Activated B cell treated with CpG ODN at 0.5 μM for 24 hours (primary cell): Measurements from ENCODE around the gene NAGPA. TPM values are rescaled to one million over a fixed set of nuclear protein-coding genes. Genes with fewer than 3 reads are reported as not detected.

Experiments
- ATAC-seq: fragments of 200-7000 bp; cut with Tn5 transposase; one replicate; pipeline ENCODE4 v1.10.0; 2021; ENCODE audit warnings: low read depth, mild to moderate bottlenecking, moderate library complexity
- CTCF ChIA-PET: fragments of 350-600 bp; sonication (Branson Sonifier 250); formaldehyde crosslinking; loops from one replicate; lab custom pipeline; 2021; ENCODE audit warnings: antibody characterized with exemption; lab: Charles Lee
- POLR2A ChIA-PET: fragments of 350-600 bp; sonication (Branson Sonifier 250); formaldehyde crosslinking; loops from one replicate; lab custom pipeline; 2021; ENCODE audit warnings: antibody characterized with exemption; lab: Charles Lee
- DNase-seq: peaks from one replicate; pipeline ENCODE4 v3.0.0; 2022
- H3K27ac Mint-ChIP-seq: one replicate; pipeline ENCODE4 v1.8.0; 2020; ENCODE audit warnings: mixed read lengths
- H3K27me3 Mint-ChIP-seq: one replicate; pipeline ENCODE4 v1.8.0; 2021; ENCODE audit warnings: mixed read lengths
- H3K36me3 Mint-ChIP-seq: one replicate; pipeline ENCODE4 v1.8.0; 2021; ENCODE audit warnings: low read depth, mixed read lengths
- H3K4me1 Mint-ChIP-seq: one replicate; pipeline ENCODE4 v1.8.0; 2021; ENCODE audit warnings: mixed read lengths
- H3K4me3 Mint-ChIP-seq: one replicate; pipeline ENCODE4 v1.8.0; 2020; ENCODE audit warnings: mild to moderate bottlenecking, mixed read lengths
- H3K9me3 Mint-ChIP-seq: one replicate; pipeline ENCODE4 v1.8.0; 2020; ENCODE audit warnings: mixed read lengths
- intact Hi-C: fragments of 100-400 bp; cut with micrococcal nuclease; formaldehyde crosslinking; loops from one replicate; pipeline ENCODE4 v1.15.1; 2024
- total RNA-seq: library from RNA; stranded (reverse); gene quantifications from 2 replicates; pipeline ENCODE4 v1.2.3, GENCODE V29; 2022
- TF ChIP-seq, protein P1 (sequence below): fragments of 200-600 bp; IDR thresholded peaks from one replicate; pipeline ENCODE4 v1.8.0; 2022; ENCODE audit warnings: antibody characterized with exemption, mild to moderate bottlenecking

Gene NAGPA
- total RNA-seq, 1 donor from 2014 or later = 23.8 TPM

DNA sequence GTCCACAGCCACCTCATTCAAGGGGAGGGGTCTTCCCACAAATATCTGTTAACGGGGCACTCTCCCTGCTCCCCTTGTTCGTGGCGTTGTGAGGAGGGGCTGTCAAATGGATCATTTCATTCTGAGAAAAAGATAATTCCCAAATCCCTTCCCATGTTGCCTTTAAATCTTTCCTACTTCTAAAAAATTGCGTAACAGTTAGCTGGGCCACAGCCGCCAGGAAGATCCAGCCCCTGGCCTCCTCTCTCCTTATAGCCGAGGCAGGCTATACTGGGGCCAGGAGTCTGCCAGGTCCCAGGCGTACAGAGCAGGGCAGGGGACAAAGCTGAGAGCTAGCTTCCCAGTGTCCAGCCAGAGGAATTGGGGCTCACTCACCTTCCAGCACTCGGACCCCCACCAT, 31.6 kb upstream of the NAGPA start:
- H3K9me3 Mint-ChIP-seq = no peaks in the 10 kb centered on the region
- ChIA-PET CTCF (no interaction called here), POLR2A (no interaction called here)
- intact Hi-C loops = no loop called here
- ATAC-seq (no peak), DNase-seq (no peak)
- TF ChIP-seq, protein P1, sequence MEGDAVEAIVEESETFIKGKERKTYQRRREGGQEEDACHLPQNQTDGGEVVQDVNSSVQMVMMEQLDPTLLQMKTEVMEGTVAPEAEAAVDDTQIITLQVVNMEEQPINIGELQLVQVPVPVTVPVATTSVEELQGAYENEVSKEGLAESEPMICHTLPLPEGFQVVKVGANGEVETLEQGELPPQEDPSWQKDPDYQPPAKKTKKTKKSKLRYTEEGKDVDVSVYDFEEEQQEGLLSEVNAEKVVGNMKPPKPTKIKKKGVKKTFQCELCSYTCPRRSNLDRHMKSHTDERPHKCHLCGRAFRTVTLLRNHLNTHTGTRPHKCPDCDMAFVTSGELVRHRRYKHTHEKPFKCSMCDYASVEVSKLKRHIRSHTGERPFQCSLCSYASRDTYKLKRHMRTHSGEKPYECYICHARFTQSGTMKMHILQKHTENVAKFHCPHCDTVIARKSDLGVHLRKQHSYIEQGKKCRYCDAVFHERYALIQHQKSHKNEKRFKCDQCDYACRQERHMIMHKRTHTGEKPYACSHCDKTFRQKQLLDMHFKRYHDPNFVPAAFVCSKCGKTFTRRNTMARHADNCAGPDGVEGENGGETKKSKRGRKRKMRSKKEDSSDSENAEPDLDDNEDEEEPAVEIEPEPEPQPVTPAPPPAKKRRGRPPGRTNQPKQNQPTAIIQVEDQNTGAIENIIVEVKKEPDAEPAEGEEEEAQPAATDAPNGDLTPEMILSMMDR = no peak
- H3K4me3 Mint-ChIP-seq = no peak overlapping the region
- no peak overlapping the region for H3K27ac Mint-ChIP-seq
- H3K4me1 Mint-ChIP-seq = no peaks in the 10 kb centered on the region
- H3K36me3 Mint-ChIP-seq = no peaks in the 10 kb centered on the region
- peaks cover 8% of the 10 kb centered on the region for H3K27me3 Mint-ChIP-seq

- intact Hi-C loops = no loop called here
- ATAC-seq (no peak), DNase-seq (no peak)
- Mint-ChIP-seq H3K4me1 (no peaks in the 10 kb centered on the region), H3K9me3 (no peaks in the 10 kb centered on the region), H3K4me3 (no peak overlapping the region), H3K36me3 (no peaks in the 10 kb centered on the region), H3K27me3 (peaks cover 8% of the 10 kb centered on the region), H3K27ac (no peak overlapping the region)
- TF ChIP-seq, protein P1 = no peak
- ChIA-PET POLR2A (no interaction called here), CTCF (no interaction called here)
Measured at GRCh38 chr16:5064915-5065314, 31.2 kb upstream of the NAGPA start.

DNA sequence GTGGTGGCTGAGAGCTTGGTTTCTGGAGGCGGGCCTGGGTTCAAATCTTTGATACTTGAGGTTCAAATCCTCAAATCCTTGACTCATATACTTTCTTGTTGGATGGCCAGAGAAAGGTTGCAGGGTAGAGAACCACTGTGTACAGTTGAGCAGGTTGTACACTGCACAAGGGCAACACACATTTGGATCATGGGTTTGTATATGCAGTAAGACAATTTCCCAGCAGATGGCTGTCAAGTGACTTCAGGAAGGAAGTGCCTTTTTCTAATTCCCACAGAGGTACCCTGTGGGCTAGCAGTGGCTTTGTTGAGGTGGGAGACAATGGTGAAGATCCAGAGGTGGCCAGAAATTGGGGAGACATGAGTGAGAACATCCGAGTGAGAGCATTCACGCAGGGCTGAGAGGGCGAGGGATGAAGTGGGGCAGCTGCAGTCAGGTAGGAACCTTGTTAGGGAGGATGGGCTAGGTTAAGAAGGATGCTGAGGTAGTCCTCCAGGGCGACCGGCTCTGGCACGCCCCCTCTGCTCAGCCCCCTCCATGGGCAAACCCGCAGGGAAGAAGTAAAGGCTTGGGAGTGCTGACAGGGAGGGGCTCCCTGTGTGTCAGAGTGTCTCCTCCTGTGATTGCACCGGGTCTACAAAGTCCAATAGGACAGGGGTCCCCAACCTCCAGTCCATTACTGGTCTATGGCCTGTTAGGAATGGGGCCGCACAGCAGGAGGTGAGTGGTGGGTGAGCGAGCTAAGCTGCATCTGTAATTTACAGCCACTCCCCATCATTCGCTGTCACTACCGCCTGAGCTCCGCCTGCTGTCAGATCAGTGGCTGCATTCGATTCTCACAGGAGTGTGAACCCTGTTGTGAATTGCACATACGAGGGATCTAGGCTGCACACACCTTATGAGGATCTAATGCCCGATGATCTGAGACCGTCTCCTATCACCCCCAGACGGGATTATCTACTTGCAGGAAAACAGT, 29.3 kb upstream of the NAGPA start:
- H3K9me3 Mint-ChIP-seq = no peaks in the 10 kb centered on the region
- ATAC-seq = no peak
- intact Hi-C loops = no loop called here
- POLR2A ChIA-PET = no interaction called here
- DNase-seq = no peak
- H3K36me3 Mint-ChIP-seq = no peaks in the 10 kb centered on the region
- TF ChIP-seq, protein P1 = no peak
- no peaks in the 10 kb centered on the region for H3K4me1 Mint-ChIP-seq
- CTCF ChIA-PET = no interaction called here
- no peak overlapping the region for H3K27ac Mint-ChIP-seq
- H3K27me3 Mint-ChIP-seq = peaks cover 8% of the 10 kb centered on the region
- H3K4me3 Mint-ChIP-seq = no peak overlapping the region

- Mint-ChIP-seq H3K4me3 (no peak overlapping the region), H3K36me3 (no peaks in the 10 kb centered on the region), H3K27me3 (peaks cover 5% of the 10 kb centered on the region), H3K4me1 (no peaks in the 10 kb centered on the region), H3K9me3 (no peaks in the 10 kb centered on the region), H3K27ac (no peak overlapping the region)
- no peak for DNase-seq
- ChIA-PET POLR2A (interaction anchor here (0.7 kb wide), 1 partner anchor 64 kb away, joined by 6 read pairs; no protein-coding TSS in a partner anchor), CTCF (no interaction called here)
- TF ChIP-seq, protein P1 = no peak
- ATAC-seq = no peak
- intact Hi-C loops = no loop called here
Measured at GRCh38 chr16:5062051-5062450, 28.3 kb upstream of the NAGPA start.

DNA sequence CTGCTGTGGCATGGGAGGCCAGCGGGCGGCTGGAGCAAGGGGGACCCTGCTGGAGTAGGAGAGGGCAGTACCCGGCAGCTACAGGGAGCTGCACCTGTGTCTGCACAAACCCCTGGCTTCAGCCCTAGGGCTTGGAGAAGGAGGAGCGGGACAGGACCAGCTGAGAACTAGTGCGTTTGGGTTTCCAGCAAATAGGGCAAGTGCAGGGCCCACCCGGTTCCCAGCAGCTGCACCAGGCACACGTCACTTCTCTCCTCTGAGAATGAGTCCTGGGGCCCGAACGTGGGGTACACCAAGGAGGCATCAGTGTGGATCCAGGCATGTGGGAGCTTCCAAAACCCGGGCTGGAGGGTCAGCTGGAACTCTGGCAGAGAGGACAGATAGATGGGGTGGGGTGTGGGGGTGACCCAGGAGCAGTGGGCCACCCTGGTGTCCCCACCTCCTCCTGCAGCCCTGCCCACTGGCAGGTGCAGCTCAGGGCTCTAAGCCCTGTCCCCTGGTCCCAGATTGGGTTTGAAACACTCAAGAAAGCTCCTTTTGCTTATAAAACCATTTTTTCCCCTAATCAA, 26.4 kb upstream of the NAGPA start:
- Mint-ChIP-seq H3K4me3 (no peak overlapping the region), H3K36me3 (no peaks in the 10 kb centered on the region), H3K27me3 (peaks cover 8% of the 10 kb centered on the region), H3K27ac (no peak overlapping the region), H3K4me1 (no peaks in the 10 kb centered on the region), H3K9me3 (no peaks in the 10 kb centered on the region)
- intact Hi-C loops = no loop called here
- no peak for ATAC-seq
- TF ChIP-seq, protein P1 = no peak
- POLR2A ChIA-PET = no interaction called here
- DNase-seq = no peak
- CTCF ChIA-PET = no interaction called here
